ENCODE data around the gene MYO9B.
A peak's percentile ranks its signal among the peaks of the same experiment; 100 is the strongest.

MYO9B gene

GRCh38 chr19:17075864-17076542 is 426 bp downstream of the MYO9B start:
- TF ChIP-seq, protein P1, sequence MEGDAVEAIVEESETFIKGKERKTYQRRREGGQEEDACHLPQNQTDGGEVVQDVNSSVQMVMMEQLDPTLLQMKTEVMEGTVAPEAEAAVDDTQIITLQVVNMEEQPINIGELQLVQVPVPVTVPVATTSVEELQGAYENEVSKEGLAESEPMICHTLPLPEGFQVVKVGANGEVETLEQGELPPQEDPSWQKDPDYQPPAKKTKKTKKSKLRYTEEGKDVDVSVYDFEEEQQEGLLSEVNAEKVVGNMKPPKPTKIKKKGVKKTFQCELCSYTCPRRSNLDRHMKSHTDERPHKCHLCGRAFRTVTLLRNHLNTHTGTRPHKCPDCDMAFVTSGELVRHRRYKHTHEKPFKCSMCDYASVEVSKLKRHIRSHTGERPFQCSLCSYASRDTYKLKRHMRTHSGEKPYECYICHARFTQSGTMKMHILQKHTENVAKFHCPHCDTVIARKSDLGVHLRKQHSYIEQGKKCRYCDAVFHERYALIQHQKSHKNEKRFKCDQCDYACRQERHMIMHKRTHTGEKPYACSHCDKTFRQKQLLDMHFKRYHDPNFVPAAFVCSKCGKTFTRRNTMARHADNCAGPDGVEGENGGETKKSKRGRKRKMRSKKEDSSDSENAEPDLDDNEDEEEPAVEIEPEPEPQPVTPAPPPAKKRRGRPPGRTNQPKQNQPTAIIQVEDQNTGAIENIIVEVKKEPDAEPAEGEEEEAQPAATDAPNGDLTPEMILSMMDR (conservative IDR thresholded peaks at IDR 0.05; ENCODE audit: low read depth, low read length): no peak
- no peak for DNase-seq (ENCODE audit: low read depth)
- peak overlapping the region; percentile 86 for H3K4me3 ChIP-seq (ENCODE audit: low read length)

GRCh38 chr19:17076543-17076991 is 990 bp downstream of the MYO9B start:
- no peak for DNase-seq (ENCODE audit: low read depth)
- peak overlapping the region; percentile 86 for H3K4me3 ChIP-seq (ENCODE audit: low read length)
- TF ChIP-seq, protein P1 (conservative IDR thresholded peaks at IDR 0.05; ENCODE audit: low read depth, low read length): no peak

- DNase-seq (ENCODE audit: low read depth): no peak
- TF ChIP-seq, protein P1 (conservative IDR thresholded peaks at IDR 0.05; ENCODE audit: low read depth, low read length): no peak
- H3K4me3 ChIP-seq (ENCODE audit: low read length): peak overlapping the region; percentile 86
Observed at GRCh38 chr19:17077447-17078028, 2.0 kb downstream of the MYO9B start.

DNA sequence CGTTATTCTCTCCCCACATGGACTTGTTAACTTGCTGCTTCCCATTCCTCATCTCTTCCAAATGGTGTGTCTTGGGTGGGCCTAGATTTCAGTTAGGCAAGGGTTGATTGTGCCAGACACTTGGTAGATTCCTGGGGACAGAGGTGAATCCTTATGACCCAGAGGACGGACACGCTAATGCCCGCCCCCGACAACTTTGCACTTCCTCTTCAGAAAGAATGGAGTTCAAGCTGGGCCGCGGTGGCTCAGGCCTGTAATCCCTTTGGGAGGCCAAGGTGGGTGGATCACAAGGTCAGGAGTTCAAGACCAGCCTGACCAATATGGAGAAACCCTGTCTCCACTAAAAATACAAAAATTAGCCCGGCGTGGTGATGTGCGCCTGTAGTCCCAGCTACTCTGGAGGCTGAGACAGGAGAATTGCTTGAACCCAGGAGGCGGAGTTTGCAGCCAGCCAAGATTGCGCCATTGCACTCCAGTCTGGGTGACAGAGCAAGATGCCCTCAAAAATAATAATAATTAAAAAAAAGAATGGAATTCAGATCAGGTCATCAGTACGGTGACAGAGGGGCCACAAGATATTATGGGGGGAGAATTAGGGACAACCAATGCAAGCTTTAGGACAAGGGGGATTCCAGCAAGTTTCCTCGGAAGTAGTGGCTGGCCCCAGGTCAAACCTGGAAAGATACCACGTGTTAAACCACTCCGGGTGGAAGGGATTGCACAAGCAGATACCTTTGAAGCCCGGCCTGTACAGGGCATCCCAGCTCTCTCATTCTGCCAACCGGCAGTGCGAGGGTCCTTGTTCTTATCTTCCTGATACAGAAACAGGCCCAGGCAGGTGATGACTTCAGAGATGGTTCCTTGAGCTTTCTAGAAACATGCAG is 2.7 kb downstream of the MYO9B start:
- no peak overlapping the region for H3K4me3 ChIP-seq (ENCODE audit: low read length)
- DNase-seq (ENCODE audit: low read depth): no peak
- TF ChIP-seq, protein P1 (conservative IDR thresholded peaks at IDR 0.05; ENCODE audit: low read depth, low read length): no peak

DNA sequence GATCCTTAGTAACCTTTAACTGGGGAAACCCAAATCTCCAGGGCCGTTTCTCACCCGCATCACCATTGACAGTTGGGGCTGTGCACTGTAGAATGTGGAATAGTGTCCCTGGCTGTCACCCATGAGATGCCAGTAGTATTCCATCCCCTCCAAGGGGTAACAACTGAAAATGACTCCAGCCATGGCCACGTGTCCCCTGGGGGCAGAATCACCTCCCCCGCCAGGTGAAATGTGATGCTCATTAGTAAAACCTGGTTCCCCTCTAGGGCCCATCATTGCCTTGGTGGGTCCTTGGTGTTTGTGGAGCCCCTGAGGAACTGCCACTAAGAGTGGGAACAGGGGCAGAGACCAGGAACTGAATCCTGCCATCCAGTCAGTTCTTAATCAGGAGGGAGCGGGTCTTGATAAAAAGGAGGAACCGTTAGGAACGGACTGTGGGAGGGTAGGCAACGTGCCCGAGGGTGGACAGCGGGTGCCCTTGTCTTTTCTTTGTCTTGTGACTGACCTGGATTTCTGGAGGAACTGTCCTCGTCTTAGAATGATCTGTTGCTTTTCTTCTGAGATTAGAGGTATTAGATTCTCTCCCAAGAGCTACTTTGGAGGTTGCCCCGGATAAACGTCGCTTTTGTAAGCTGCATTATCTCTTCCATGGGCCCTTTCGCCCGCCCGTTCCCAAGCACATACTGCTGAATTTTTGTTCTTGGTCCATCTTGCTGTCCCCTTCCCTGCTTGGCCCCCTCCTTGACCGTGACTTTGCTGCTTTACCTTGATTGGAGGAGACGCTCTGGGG is 3.5 kb downstream of the MYO9B start:
- TF ChIP-seq, protein P1 (conservative IDR thresholded peaks at IDR 0.05; ENCODE audit: low read depth, low read length): no peak
- H3K4me3 ChIP-seq (ENCODE audit: low read length): peak overlapping the region; percentile 41
- no peak for DNase-seq (ENCODE audit: low read depth)

DNA sequence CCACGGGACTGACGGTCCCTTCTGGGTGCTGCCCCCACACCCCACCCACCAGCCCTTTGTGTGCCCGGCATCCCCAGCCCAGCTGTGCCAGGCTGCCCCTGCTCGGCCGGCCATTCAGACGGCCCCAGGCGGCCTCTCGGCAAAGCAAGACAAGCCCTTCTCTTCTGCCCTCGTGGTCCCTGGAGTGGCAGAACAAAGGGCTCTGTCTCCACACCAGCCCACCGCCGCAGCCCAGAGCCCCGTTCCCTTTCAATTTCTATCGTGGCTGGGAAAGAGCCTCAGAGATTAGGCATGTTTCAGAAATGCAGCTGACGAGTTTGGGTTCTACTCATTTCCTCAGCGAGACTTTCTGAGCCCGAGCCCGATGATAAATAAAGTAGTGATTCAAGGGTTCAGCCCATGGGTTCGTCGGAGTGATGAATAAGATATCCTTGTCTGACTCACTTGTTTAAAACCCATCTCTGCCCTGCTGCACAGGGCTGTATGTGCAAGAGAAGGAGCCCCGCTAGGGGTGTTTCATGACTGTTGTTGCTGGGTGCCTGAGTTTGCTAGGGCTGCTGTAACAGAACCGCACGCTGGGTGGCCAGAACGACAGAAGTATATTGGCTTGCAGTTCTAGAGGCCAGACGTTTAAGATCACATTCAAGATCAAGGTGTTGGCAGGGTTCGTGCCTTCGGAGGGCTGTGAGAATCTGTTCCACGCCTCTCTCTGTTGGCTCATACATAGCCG is 4.3 kb downstream of the MYO9B start:
- TF ChIP-seq, protein P1 (conservative IDR thresholded peaks at IDR 0.05; ENCODE audit: low read depth, low read length): peak; percentile 75
- peak overlapping the region; percentile 41 for H3K4me3 ChIP-seq (ENCODE audit: low read length)
- peak; percentile 78 for DNase-seq (ENCODE audit: low read depth)

Data from retinal pigment epithelial cell (primary cell).